LoVo (cell line): ENCODE results near the gene RHOBTB3.

Source experiments
- DNase-seq: peaks from one replicate; pipeline ENCODE4 v3.0.0-alpha.2; 2016; ENCODE audit warnings: low spot score

The RHOBTB3 gene

GRCh38 chr5:95770830-95771708, 39.9 kb downstream of the RHOBTB3 start:
- DNase-seq = no peak

- DNase-seq = no peak
Observed at GRCh38 chr5:95771892-95772291, 40.8 kb downstream of the RHOBTB3 start.

GRCh38 chr5:95773335-95774059, 42.4 kb downstream of the RHOBTB3 start:
- no peak for DNase-seq

- DNase-seq = no peak
Observed at GRCh38 chr5:95777441-95777840, 46.3 kb downstream of the RHOBTB3 start.

- no peak for DNase-seq
Observed at GRCh38 chr5:95778713-95779436, 47.7 kb downstream of the RHOBTB3 start.

- no peak for DNase-seq
Observed at GRCh38 chr5:95779611-95780010, 48.5 kb downstream of the RHOBTB3 start.

GRCh38 chr5:95780597-95780996, 49.5 kb downstream of the RHOBTB3 start:
- no peak for DNase-seq

GRCh38 chr5:95781101-95781583, 50.0 kb downstream of the RHOBTB3 start:
- peak; percentile 83 for DNase-seq

GRCh38 chr5:95782181-95782580, 51.0 kb downstream of the RHOBTB3 start:
- DNase-seq = no peak

- no peak for DNase-seq
Observed at GRCh38 chr5:95783661-95784060, 52.5 kb downstream of the RHOBTB3 start.

- DNase-seq = no peak
Observed at GRCh38 chr5:95784514-95785302, 53.6 kb downstream of the RHOBTB3 start.

- DNase-seq = no peak
Observed at GRCh38 chr5:95786821-95787418, 55.8 kb downstream of the RHOBTB3 start.

- no peak for DNase-seq
Observed at GRCh38 chr5:95788493-95788892, 57.4 kb downstream of the RHOBTB3 start.

GRCh38 chr5:95791751-95792150, 60.6 kb downstream of the RHOBTB3 start:
- DNase-seq = no peak

- DNase-seq = no peak
Observed at GRCh38 chr5:95794070-95794516, 63.0 kb downstream of the RHOBTB3 start.

- no peak for DNase-seq
Observed at GRCh38 chr5:95797301-95797700, 66.2 kb downstream of the RHOBTB3 start.

GRCh38 chr5:95798048-95798447, 66.9 kb downstream of the RHOBTB3 start:
- no peak for DNase-seq

- no peak for DNase-seq
Observed at GRCh38 chr5:95798545-95798944, 67.4 kb downstream of the RHOBTB3 start.

- DNase-seq = no peak
Observed at GRCh38 chr5:95799191-95799835, 68.2 kb downstream of the RHOBTB3 start.

- no peak for DNase-seq
Observed at GRCh38 chr5:95800553-95800952, 69.4 kb downstream of the RHOBTB3 start.

GRCh38 chr5:95801532-95801931, 70.4 kb downstream of the RHOBTB3 start:
- DNase-seq = no peak
